ENCODE results near the gene CETN1. TPM values are rescaled to one million over a fixed set of nuclear protein-coding genes. Genes with fewer than 3 reads are reported as not detected.

Gene CETN1
- not detected in 2 replicates for total RNA-seq

GRCh38 chr18:580154-580553, at the start of gene CETN1:
Gene CETN1, plus strand, starts transcription at chr18:580380. Its CDS starts 29 bp downstream, at chr18:580409.

Other genes starting within 250 kb of the CETN1 start
- 14.8 and 15.2 TPM in 2 replicates for gene COLEC12, start 79.7 kb upstream of the CETN1 start, total RNA-seq
- not detected in 2 replicates for gene CLUL1, start 16.6 kb downstream of the CETN1 start, total RNA-seq
- gene TYMS, start 77.3 kb downstream of the CETN1 start, total RNA-seq: 80.9 and 96.5 TPM in 2 replicates
- 16.1 and 16.3 TPM in 2 replicates for gene ENOSF1, start 132.2 kb downstream of the CETN1 start, total RNA-seq
- 103 and 111 TPM in 2 replicates for gene YES1, start 231.9 kb downstream of the CETN1 start, total RNA-seq